HG02798 (cell line): Measurements from ENCODE around the gene TNFAIP2.
"Not testable (repeated sequence)": the region's sequence is repeated elsewhere in the genome, so short reads cannot be mapped to it uniquely, and the experiment has no call there.

ENCODE experiments used
- ATAC-seq: cut with Tn5 transposase; IDR thresholded peaks from one replicate; pipeline ENCODE4 v1.9.1; 2021; ENCODE audit warnings: mild to moderate bottlenecking; ENCODE audit not compliant: unreplicated experiment, poor library complexity

The TNFAIP2 gene

DNA sequence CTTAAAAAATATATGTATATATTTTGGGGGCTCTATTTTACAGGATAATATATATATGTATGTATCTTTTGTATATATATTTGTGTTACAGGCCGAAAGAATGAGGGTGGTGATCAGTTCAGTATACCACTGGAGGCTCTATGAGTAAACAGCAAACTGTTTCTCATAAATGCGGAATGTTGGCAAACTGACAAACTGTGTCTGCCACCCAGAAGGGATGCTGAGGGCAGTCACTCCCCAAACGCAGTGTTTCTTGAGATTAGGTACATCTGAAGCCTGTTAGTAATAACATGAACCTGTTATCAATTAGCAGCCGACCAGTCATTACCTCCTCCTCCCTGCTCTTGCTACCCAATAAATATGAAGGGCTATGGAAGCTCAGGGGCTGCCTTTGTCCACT, 20.8 kb downstream of the TNFAIP2 start:
- no peak for ATAC-seq

DNA sequence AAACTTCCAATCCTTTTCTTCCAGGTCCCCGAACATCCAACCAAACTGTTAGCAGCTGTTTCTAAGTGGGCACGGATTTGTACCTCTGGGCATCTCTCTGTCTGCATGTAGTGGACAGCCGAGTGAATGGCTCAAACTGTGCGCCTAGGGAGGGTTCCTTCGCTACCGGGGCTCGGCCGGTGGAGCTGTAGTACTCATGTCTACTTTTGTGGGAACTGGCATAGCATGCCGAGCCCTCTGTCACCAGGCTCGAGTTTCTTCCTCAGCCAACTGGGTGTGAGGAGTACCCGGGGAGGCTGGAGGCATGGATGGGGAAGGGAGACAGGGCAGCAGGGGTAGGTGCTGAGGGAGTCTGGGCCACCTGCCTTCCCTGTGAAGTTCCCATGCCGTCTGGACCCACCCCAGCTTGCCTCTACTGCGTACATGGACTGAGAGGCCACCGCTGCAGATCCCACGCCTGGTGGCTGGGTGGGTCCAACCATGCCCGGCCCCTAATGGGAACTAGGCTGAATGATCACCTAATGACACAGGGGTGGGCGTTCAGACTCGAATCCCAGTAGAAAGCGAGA, 23.0 kb downstream of the TNFAIP2 start:
- no peak for ATAC-seq

DNA sequence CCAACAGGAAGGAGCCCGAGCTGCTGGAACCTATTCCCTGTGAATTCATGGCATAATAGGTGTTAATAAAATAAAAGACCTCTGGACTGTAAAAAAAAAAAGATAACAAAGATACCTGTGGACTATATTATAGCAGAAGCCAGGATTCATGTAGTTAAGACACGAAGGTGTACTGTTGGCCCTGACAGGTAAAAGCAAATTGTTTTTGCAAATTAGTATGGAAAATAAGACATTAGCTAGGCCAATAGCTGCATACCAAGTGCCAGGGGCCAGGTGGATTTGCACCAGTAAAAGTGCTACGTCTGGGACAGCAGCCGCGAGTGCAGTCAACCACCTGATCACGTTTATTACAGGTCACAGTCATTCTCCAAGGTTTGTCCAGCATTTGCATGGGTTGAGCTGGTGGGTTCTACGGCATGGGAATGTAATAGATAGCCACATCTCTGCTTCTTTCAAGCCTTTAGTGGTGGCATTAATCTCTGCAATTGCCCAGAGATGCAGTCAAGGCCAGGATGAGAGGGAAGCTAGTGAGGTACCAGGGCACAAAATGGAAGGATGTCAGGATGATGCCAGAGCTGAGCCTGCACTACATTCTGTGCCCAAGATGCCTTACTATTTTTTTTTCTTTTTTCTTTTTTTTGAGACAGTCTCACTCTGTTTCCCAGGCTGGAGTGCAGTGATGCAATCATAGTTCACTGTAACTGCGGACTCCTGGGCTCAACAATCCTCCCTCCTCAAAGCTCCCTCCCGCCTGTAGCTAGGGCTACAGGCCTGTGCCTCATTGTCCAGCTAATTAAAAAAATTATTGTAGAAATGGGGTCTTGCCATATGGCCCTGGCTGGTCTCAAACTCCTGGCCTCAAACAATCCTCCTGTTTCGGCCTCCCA, 26.3 kb downstream of the TNFAIP2 start:
- ATAC-seq, result no peak

DNA sequence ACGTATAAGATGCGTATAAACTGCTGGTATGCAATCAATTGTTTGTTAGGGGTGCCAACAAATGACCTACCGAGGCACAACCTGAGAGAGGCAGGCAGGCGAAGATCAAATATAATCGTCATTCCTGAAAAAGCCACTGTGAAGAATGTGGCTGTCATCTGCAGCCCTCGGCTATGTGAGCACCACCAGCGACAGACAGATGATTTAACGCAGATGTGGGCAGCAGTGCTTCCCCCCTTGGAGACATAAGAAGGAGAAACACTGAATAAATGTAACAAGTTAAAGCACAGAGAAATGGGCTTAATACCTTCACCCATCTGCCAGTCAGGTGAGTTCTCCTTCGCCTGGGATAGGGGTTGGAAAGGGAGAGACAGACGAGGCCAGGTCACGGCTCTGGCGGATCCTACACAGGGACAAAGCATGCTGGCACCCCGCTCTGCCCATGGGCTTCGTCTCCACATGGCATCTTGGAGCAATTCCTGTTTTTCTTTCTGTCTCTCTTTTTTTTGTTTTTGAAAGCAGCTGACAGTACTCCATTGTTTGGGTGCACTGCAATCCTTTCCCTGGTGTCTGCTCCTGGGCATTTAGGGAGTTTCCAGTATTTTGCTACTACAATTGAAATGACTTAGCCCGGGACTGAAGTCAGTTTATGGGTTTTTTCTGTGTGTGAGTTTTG, 28.1 kb downstream of the TNFAIP2 start:
- ATAC-seq, result no peak

DNA sequence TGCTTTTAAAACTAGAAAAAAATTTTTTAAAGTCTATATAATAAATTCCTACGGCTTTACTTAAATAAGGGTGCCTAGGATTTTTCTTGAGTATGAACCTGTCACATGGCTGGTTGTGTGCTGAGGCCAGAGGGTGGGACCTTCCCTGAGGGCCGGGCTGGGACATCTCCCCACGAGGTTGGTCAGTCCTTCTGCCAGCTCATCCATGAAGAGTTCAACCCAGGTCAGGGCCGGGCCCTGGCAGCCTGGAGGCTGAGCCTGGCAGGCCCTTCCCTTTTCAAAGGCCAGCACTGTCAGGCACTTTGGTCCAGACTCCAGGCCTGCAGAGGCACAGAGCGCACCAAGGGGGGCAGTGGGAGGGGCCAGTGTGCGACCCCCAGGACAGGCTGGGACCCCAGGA, 31.7 kb downstream of the TNFAIP2 start:
- ATAC-seq, result no peak

DNA sequence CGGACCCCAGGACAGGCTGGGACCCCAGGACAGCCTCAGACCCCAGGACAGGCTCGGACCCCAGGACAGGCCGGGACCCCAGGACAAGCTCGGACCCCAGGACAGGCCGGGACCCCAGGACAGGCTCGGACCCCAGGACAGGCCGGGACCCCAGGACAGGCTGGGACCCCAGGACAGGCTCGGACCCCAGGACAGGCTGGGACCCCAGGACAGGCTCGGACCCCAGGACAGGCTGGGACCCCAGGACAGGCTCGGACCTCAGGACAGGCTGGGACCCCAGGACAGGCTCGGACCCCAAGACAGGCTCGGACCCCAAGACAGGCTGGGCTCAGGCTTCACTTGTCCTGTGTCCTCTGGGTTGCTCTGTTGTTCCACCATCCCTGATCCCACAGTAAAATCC, 32.2 kb downstream of the TNFAIP2 start:
- ATAC-seq, result not testable (repeated sequence)

DNA sequence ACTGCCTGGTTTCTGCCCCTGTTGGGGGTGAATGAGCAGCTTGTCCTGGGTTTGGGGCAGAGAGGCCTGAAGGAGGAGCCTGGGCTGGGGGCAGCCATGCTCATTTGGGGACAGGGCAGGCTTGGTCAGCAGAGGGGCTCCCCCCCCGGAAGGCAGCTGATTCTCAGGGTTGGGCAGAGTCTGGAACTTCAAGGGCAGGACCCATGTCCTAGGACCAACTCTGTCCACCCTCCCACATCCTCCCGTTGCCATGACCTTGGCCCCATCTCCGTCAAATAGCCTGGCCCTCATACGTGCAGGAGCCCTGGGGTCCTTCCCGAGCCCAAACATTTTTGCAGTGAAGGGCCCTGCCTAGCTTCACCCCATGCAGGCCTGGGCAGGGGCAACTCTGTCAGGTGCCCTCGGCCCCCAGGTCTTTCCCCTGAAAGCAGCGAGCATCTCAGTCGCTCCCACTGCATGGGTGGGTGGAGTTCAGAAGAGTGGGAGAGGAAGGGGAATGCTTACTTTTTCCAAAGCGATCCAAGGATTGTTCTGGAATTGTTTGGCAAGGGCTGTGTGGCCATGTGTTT, 32.6 kb downstream of the TNFAIP2 start:
- ATAC-seq, result no peak

DNA sequence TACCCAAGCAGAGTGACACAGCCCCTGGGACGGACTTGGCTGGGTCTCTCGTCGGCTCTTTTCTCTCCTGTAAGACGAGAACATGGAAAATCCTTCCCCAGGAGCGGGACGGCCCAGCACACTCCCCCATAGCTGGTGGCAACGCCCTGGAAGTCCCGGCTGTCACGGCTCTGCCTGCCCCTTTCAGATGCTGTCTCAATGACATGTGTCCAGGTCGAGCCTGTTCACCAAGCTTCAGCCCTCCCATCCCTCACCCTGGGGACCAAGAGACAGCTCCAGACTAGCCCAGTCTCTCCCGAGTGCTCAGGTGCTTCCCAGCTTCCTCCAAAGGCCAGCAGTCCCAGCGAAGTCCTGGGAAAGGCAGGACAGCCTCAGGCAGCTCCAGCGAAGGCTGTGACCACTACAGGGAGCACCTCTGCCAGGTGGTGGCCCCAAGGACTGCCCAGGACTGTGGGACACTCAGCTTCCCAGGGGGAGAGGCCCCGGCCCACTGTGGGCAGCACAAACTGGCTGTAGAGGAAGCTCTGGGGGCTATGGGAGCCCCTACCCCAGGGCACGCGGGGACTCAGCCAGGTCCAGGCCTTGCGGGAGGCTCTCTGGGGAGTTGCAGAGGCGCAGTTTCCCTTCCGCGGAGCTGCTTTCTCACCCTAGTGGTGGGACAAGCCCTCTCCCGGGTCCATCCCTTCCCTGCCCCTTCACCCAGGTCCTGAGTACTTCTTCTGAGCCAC, 33.6 kb downstream of the TNFAIP2 start:
- ATAC-seq, result no peak

DNA sequence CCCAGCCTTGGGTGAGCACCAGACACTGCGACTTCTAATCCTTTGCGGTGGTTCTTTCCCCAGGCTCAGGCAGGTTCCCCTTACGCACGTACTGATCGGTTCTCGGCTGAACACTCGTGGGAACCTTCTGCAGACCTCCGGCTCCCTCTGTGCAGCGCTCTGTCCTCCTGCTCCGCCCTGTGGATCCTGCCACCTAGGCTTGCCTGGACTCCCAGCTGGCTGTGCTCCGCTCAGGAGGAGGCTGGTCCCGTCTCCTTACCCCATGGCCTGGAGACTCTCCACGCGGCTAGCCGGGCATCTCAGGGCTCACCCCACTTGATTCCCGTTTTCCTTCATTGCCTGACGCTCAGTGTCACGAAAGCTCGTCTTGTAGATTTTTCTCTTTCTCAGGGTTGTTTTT, 34.7 kb downstream of the TNFAIP2 start:
- ATAC-seq, result no peak

DNA sequence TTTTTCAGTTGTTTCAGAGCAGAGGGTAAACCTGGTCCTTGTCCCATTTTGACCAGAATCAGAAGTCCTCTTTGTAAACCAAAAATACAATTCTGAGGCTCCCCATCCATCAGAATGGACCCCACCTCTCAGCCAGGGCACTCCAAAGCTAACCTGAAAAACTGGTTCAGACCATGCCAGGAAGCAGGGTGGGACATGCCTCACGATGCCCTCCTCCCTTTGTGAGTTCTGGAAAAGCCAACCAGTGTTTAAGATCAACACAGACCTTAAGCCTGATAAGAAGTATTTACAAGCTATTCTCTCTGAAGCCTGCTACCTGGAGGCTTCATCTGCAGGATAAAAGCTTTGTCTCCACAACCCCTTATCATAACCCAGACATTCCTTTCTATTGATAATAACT, 35.4 kb downstream of the TNFAIP2 start:
- no peak for ATAC-seq

DNA sequence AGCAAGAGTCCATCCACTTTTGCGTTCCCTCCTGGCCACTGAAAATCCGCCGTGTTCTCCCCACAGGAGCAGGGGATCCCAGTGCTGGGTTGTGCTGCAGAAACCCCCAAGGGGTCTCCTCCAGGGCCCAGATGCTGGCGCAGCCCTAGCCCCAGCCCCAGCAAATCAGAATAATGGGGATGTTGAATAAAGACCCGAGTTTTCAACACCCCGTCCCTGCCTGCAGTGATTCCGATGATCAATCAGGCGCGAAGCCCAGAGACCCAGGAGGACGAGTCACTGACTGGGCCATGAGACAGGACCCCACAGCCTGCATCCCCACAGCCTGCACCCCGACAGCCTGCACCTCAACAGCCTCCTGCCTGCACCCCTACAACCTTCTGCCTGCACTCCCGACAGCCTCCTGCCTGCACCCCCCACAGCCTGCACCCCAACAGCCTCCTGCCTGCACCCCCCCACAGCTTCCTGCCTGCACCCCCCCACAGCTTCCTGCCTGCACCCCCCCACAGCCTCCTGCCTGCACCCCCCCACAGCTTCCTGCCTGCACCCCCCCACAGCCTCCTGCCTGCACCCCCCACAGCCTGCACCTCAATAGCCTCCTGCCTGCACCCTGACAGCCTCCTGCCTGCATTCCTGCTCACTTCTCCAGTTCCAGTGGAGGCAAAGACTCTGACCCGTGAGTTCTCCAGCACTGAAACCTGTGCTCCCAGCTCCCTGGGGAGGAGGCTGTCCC, 37.2 kb downstream of the TNFAIP2 start:
- no peak for ATAC-seq

DNA sequence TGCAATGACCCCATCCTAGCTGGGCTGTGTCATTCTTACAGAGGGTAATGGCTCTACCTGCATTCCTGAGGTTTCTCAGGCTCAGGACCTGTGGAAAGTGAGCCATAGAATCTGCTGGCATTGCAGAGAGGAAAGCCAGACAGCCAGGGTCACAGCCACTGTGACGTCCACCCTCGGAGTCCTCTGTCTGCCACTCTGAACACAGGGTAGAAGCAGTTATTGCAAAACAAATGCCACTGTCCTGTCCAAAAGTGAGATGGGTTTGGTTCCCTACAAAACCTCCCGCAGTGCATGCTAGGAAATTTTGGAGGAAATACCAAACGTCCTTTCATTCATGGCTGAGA, 37.8 kb downstream of the TNFAIP2 start:
- ATAC-seq, result no peak

DNA sequence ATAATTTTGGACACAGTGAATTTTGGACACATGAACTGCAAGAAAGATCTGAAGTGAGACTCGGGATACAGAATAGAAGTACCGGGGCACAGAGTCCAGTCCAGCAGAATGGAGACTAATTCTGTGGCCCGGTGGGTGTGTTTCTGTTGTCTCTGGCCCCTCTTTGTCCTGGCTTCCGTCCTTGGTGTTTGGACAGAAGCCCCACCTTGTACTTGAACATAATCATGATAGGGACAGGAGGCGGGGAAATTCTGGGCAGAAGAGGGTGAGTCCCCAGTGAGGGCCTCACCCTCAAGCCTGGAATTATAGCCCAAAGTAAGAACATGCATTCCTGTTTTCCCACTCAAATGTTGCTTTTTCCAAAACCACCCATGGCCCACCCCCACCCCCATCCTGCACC, 39.9 kb downstream of the TNFAIP2 start:
- ATAC-seq, result no peak

DNA sequence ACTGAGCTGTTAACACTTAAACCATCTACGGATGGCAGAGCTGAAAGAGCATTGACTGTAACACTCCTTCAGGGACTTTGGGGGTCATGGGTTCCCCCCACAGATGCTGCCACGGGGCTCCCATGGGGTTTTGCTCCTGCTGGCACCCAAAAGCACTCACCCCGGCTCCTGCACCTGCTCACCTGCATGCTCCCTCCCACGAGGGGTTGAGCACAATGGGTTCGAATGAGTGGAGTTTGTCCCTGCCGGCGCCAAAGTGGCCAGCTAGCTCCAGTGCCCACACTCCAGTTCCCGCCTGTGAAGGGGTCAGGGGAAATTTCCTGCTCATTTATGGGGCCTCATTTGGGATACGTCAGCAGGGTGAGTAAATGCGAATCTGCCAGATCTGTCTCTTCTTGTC, 40.7 kb downstream of the TNFAIP2 start:
- ATAC-seq, result no peak

DNA sequence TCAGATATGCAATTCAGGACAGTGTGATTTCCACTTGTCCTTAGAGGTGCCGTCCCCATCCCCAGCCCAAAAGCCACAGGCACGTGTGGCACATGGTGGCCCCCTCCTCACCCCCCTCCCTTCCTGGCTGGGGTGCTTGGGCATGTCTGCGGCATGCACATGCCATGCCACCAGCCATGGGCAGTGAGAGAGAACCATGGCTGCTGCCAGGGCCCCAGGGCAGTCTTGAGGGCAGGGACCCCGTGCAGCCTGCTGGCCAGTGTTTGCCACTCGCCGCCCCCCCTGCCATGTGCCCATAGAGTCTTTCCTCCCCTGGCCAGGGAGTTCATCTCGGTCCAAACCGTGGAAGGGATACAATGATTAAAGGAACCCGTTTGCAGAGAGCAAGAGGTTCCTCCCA, 41.5 kb downstream of the TNFAIP2 start:
- no peak for ATAC-seq

DNA sequence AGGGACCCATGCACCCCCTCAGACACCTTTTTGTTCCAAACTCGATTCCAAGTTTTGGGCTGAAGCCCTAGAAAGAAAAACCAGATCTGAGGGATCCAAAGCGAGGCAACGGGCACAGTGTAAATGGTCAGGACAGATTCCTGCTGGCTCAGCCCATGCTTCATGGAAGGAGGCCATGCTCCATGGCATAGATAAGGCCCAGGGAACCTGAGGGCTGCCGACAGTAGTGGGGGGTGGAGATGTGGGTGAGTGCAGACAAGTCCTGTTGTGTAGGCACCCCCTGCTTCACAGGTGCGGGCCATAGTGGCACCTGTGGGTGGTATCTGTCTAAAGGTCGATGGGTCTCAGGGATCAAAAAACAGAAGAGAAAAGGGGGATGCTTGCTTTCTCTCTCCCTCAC, 42.1 kb downstream of the TNFAIP2 start:
- no peak for ATAC-seq

DNA sequence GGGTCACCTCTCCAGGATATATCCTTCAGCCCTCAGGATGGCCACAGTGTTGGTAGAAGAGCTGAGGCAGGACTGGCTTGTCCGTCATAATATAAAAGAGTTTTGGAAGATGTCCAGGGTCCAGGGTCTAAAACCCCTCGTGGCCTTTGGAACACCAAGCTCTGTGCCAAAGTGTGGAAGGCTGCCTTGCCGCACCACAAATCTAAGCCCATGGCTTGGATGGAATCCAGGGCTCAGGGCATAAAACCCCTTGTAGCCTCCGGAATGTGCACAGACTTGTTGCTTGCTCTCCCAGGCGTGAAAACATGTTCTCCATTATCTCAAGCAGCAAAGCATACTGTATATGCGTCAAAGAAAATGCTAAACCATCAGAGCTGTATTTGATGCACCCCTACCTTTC, 46.7 kb downstream of the TNFAIP2 start:
- ATAC-seq, result no peak

DNA sequence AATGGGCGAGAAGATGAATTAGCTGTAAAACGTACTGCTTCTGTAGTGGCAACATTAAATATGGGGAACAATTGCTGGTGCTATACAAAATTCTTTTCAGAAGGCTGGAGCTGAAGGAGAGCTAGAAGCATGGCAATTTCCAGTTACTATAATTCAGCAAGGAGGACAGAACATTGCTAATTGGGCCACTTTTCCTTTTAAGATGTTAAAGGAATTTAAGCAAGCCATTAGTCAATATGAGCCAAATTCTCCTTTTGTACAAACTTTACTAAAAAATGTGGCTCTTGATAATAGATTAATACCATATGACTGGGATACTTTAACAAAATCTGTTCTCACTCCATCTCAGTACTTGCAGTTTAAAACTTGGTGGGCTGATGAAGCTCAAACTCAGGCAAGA, 47.9 kb downstream of the TNFAIP2 start:
- ATAC-seq, result not testable (repeated sequence)

DNA sequence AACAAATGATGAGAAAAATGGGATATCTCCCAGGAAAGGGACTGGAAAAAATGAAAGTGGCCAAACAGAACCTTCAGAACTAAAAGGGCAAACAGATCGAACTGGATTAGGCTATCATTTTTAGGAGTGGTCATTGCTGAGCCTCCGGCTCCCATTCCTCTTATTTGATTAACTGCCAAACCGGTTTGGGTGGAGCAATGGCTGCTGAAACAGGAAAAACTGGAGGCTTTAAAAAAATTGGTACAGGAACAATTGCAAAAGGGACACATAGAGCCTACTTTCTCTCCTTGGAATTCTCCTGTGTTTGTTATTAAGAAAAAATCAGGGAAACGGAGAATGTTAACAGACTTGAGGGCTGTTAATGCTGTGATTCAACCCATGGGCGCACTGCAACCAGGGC, 49.7 kb downstream of the TNFAIP2 start:
- ATAC-seq, result no peak

DNA sequence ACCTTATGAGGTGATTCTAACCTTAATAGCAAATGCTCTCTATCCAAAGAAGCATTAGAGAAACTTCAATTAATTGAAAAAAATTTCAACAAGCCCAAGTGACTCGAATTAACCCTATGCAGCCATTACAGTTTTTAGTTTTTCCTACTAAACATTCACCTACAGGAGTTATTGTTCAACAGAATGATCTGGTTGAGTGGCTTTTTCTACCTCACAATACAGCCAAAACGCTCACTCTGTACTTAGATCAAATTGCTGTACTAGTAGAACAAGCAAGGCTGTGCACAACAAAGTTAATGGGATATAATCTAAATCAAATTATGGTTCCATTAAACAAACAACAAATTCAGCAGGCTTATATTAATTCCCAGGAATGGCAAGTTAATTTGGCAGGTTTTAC, 50.6 kb downstream of the TNFAIP2 start:
- ATAC-seq, result not testable (repeated sequence)
